GM12878 (cell line): ENCODE data around the gene UBAC2. TPM values are rescaled to one million over a fixed set of nuclear protein-coding genes. Genes with fewer than 3 reads are reported as not detected.

Source experiments
- BCL11A ChIP-seq: IDR thresholded peaks from 2 replicates; pipeline ENCODE4 v1.6.1; 2011; ENCODE audit warnings: low read depth, low read length
- CREB1 ChIP-seq: IDR thresholded peaks from 2 replicates; pipeline ENCODE4 v1.6.1; 2012; ENCODE audit warnings: low read depth, mild to moderate bottlenecking, inconsistent platforms
- FOXM1 ChIP-seq: IDR thresholded peaks from 2 replicates; pipeline ENCODE4 v1.6.1; 2012; ENCODE audit warnings: low read depth, mild to moderate bottlenecking, inconsistent platforms, low read length, moderate library complexity
- GABPA ChIP-seq: IDR thresholded peaks from 2 replicates; pipeline ENCODE4 v1.6.1; 2014; ENCODE audit warnings: antibody characterized with exemption, low read depth, mild to moderate bottlenecking, inconsistent platforms
- HCFC1 ChIP-seq: fragments of 150-350 bp; IDR thresholded peaks from 2 replicates; pipeline ENCODE4 v1.6.1; 2014; ENCODE audit warnings: low read length
- IKZF1 ChIP-seq: fragments of 450-650 bp; conservative IDR thresholded peaks from 2 replicates; pipeline ENCODE4 v1.6.1; 2017; ENCODE audit warnings: antibody characterized with exemption, mild to moderate bottlenecking
- IRF4 ChIP-seq: IDR thresholded peaks from 2 replicates; pipeline ENCODE4 v1.6.1; 2011; ENCODE audit warnings: low read depth, low read length
- NFYA ChIP-seq: IDR thresholded peaks from 2 replicates; pipeline ENCODE4 v1.6.1; 2011; ENCODE audit warnings: low read depth, mild to moderate bottlenecking, low read length, improper control_type of control experiment, borderline replicate concordance
- PAX8 ChIP-seq: fragments of 450-650 bp; IDR thresholded peaks from 2 replicates; pipeline ENCODE4 v1.6.1; 2017; ENCODE audit warnings: mild to moderate bottlenecking, moderate library complexity
- POLR2AphosphoS2 ChIP-seq: IDR thresholded peaks from 2 replicates; pipeline ENCODE4 v1.6.1; 2011; ENCODE audit warnings: low read depth, mild to moderate bottlenecking, low read length, improper control_type of control experiment, moderate library complexity
- RELA ChIP-seq: fragments of 450-650 bp; IDR thresholded peaks from 2 replicates; pipeline ENCODE4 v1.8.0; 2014; ENCODE audit warnings: borderline replicate concordance; ENCODE audit not compliant: partially characterized antibody
- RFX5 ChIP-seq: IDR thresholded peaks from 2 replicates; pipeline ENCODE4 v1.6.1; 2011; ENCODE audit warnings: low read depth, low read length, improper control_type of control experiment
- SIN3A ChIP-seq: IDR thresholded peaks from 2 replicates; pipeline ENCODE4 v1.6.1; 2012; ENCODE audit warnings: low read depth, low read length, improper control_type of control experiment
- SMARCA5 ChIP-seq: fragments of 450-650 bp; IDR thresholded peaks from 2 replicates; pipeline ENCODE4 v1.6.1; 2017; ENCODE audit warnings: mild to moderate bottlenecking
- SRF ChIP-seq, 2 experiments: IDR thresholded peaks; 2 replicates each; pipeline ENCODE4 v1.6.1; 2011; ENCODE audit warnings: low read depth in 2 of 2, low read length in 2 of 2, mild to moderate bottlenecking in 1 of 2, moderate library complexity in 1 of 2
- TCF12 ChIP-seq: IDR thresholded peaks from 2 replicates; pipeline ENCODE4 v1.6.1; 2011; ENCODE audit warnings: low read depth, mild to moderate bottlenecking, low read length
- TCF7 ChIP-seq: IDR thresholded peaks from 2 replicates; pipeline ENCODE4 v1.6.1; 2014; ENCODE audit warnings: antibody characterized with exemption, borderline replicate concordance
- YY1 ChIP-seq: IDR thresholded peaks from 2 replicates; pipeline ENCODE4 v1.6.1; 2011; ENCODE audit warnings: low read depth, mild to moderate bottlenecking, low read length
- ZNF24 ChIP-seq: fragments of 450-650 bp; IDR thresholded peaks from 2 replicates; pipeline ENCODE4 v1.6.1; 2017; ENCODE audit warnings: antibody characterized with exemption, mild to moderate bottlenecking
- ZNF274 ChIP-seq: IDR thresholded peaks from one replicate; pipeline ENCODE4 v1.8.0; 2011; ENCODE audit not compliant: insufficient read length, insufficient read depth
- polyA plus RNA-seq, 11 experiments: library from polyadenylated mRNA; depleted of rRNA in 4 of 11; unstranded in 6 of 11; stranded (reverse) in 5 of 11; fragments of >200 nt; fragmentation: Nextera tagmentation in 4 of 11; fragmentation: Illumina TruSeq in 1 of 11; extraction: Ambion mirVana in 4 of 11; extraction: Trizol in 1 of 11; gene quantifications; 1 replicate in 1 of 11; 2 replicates in 10 of 11; pipeline versions ENCODE4 v1.2.1 to v1.2.3, GENCODE V29; 2011 to 2016; ENCODE audit warnings: inconsistent platforms in 2 of 11, missing spikeins in 2 of 11, low read depth in 1 of 11
- total RNA-seq, 4 experiments: library from RNA; depleted of rRNA in 3 of 4; stranded (reverse); fragments of >200 nt in 3 of 4; fragmentation: Illumina TruSeq in 1 of 4; extraction: Trizol in 1 of 4; gene quantifications; 2 replicates each; pipeline versions ENCODE4 v1.2.1 to v1.2.3, GENCODE V29; 2013 to 2021
- TF ChIP-seq, protein P1 (sequence below): IDR thresholded peaks from 2 replicates; pipeline ENCODE4 v1.6.1; 2011; ENCODE audit warnings: borderline replicate concordance, low read depth, mild to moderate bottlenecking, moderate library complexity, mixed read lengths, low read length; ENCODE audit not compliant: insufficient read depth; ENCODE audit errors: extremely low read length
- TF ChIP-seq, protein P2 (sequence below): IDR thresholded peaks from 2 replicates; pipeline ENCODE4 v1.6.1; 2011; ENCODE audit warnings: low read depth, low read length, improper control_type of control experiment, borderline replicate concordance
- TF ChIP-seq, protein P3 (sequence below): fragments of 450-650 bp; IDR thresholded peaks from 2 replicates; pipeline ENCODE4 v1.6.1; 2014; ENCODE audit warnings: mild to moderate bottlenecking
- TF ChIP-seq, protein P4 (sequence below): IDR thresholded peaks from 2 replicates; pipeline ENCODE4 v1.6.1; 2012; ENCODE audit warnings: mild to moderate bottlenecking, low read depth, low read length
- TF ChIP-seq, protein P5 (sequence below): IDR thresholded peaks from 2 replicates; pipeline ENCODE4 v1.6.1; 2012; ENCODE audit warnings: low read length, inconsistent platforms

UBAC2 gene
- total and polyA plus RNA-seq, 10 of the 15 experiments (the other 5 are each of a cell fraction or from before 2014, with no cell fraction given), result 3.0 to 54.6 (median 17.4) TPM

DNA sequence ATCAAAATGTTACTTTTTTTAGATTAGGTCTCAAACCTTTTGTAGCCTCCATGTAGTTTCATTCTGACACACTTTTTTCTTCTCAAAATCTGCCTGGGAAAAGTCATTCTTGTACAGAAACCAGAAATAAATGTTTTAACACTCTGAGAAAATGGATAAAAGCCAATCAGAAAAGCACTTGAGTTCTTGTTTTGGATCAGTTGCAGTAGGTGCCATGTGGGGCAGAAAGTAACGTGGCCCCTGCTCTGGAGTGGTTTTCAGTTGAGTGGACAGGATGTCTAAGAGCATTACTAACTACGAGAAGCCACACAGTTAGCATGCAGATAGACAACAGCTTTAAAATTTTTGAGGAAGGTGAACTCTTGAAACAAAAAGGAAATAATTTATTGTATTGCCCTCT lies 87.4 kb downstream of the UBAC2 start (continued):
- TF ChIP-seq, protein P1, sequence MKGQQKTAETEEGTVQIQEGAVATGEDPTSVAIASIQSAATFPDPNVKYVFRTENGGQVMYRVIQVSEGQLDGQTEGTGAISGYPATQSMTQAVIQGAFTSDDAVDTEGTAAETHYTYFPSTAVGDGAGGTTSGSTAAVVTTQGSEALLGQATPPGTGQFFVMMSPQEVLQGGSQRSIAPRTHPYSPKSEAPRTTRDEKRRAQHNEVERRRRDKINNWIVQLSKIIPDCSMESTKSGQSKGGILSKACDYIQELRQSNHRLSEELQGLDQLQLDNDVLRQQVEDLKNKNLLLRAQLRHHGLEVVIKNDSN, result no peak
- TF ChIP-seq IRF4, result peak; percentile 72; the same call in 1 of the 2 replicates
- no peak for TF ChIP-seq ZNF24
- TF ChIP-seq, protein P2, sequence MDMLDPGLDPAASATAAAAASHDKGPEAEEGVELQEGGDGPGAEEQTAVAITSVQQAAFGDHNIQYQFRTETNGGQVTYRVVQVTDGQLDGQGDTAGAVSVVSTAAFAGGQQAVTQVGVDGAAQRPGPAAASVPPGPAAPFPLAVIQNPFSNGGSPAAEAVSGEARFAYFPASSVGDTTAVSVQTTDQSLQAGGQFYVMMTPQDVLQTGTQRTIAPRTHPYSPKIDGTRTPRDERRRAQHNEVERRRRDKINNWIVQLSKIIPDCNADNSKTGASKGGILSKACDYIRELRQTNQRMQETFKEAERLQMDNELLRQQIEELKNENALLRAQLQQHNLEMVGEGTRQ, result no peak
- TF ChIP-seq SRF (IDR thresholded peaks at IDR 0.05; ENCODE audit: low read depth in 2 of 2, low read length in 2 of 2), result 0 out of 4 replicates have a peak, but pooled peaks of 1 of the 2 experiments have one; percentile 37
- peak; percentile 90 for TF ChIP-seq FOXM1
- no peak for TF ChIP-seq RFX5
- TF ChIP-seq PAX8, result no peak
- TF ChIP-seq CREB1, result peak; percentile 36; the same call in 1 of the 2 replicates
- TF ChIP-seq YY1, result no peak
- no peak for TF ChIP-seq POLR2AphosphoS2
- TF ChIP-seq SMARCA5, result no peak
- TF ChIP-seq SIN3A, result no peak
- TF ChIP-seq BCL11A, result peak; percentile 73; the same call in 1 of the 2 replicates
- TF ChIP-seq NFYA, result no peak
- TF ChIP-seq HCFC1, result no peak
- no peak for TF ChIP-seq ZNF274
- TF ChIP-seq, protein P3, sequence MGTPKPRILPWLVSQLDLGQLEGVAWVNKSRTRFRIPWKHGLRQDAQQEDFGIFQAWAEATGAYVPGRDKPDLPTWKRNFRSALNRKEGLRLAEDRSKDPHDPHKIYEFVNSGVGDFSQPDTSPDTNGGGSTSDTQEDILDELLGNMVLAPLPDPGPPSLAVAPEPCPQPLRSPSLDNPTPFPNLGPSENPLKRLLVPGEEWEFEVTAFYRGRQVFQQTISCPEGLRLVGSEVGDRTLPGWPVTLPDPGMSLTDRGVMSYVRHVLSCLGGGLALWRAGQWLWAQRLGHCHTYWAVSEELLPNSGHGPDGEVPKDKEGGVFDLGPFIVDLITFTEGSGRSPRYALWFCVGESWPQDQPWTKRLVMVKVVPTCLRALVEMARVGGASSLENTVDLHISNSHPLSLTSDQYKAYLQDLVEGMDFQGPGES, result no peak
- peak; percentile 68; the same call in 1 of the 2 replicates for TF ChIP-seq IKZF1
- TF ChIP-seq, protein P4, sequence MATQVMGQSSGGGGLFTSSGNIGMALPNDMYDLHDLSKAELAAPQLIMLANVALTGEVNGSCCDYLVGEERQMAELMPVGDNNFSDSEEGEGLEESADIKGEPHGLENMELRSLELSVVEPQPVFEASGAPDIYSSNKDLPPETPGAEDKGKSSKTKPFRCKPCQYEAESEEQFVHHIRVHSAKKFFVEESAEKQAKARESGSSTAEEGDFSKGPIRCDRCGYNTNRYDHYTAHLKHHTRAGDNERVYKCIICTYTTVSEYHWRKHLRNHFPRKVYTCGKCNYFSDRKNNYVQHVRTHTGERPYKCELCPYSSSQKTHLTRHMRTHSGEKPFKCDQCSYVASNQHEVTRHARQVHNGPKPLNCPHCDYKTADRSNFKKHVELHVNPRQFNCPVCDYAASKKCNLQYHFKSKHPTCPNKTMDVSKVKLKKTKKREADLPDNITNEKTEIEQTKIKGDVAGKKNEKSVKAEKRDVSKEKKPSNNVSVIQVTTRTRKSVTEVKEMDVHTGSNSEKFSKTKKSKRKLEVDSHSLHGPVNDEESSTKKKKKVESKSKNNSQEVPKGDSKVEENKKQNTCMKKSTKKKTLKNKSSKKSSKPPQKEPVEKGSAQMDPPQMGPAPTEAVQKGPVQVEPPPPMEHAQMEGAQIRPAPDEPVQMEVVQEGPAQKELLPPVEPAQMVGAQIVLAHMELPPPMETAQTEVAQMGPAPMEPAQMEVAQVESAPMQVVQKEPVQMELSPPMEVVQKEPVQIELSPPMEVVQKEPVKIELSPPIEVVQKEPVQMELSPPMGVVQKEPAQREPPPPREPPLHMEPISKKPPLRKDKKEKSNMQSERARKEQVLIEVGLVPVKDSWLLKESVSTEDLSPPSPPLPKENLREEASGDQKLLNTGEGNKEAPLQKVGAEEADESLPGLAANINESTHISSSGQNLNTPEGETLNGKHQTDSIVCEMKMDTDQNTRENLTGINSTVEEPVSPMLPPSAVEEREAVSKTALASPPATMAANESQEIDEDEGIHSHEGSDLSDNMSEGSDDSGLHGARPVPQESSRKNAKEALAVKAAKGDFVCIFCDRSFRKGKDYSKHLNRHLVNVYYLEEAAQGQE, result no peak
- TF ChIP-seq TCF7, result no peak
- 0 out of 2 replicates have a peak, but pooled peaks have one; percentile 45 for TF ChIP-seq TCF12
- no peak for TF ChIP-seq GABPA
- no peak for TF ChIP-seq RELA
- TF ChIP-seq, protein P5, sequence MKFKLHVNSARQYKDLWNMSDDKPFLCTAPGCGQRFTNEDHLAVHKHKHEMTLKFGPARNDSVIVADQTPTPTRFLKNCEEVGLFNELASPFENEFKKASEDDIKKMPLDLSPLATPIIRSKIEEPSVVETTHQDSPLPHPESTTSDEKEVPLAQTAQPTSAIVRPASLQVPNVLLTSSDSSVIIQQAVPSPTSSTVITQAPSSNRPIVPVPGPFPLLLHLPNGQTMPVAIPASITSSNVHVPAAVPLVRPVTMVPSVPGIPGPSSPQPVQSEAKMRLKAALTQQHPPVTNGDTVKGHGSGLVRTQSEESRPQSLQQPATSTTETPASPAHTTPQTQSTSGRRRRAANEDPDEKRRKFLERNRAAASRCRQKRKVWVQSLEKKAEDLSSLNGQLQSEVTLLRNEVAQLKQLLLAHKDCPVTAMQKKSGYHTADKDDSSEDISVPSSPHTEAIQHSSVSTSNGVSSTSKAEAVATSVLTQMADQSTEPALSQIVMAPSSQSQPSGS, result peak; percentile 99
